HG02623 (cell line): Measurements from ENCODE around the gene RBM7.

Source experiments
- ATAC-seq: cut with Tn5 transposase; IDR thresholded peaks from one replicate; pipeline ENCODE4 v1.9.1; 2021; ENCODE audit warnings: moderate library complexity; ENCODE audit not compliant: unreplicated experiment

The RBM7 gene

DNA sequence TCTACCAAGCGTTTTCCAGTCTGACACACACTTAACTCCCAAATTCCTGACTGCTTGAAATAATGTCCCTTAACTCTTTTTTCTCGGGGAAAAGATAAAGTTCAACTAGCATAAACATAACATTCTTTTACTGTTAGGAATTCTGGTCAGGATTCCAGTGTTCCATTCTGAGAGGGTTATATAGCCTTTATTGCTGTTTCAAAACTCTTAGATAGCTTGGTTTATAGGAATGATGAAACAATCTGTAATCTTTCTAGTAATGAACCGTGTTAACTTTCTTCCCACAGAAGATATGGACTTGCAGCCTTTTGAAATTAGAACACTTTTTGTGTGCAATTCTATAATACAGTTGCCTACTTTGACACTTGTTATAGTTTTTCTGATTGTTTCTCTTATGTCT is 47.4 kb downstream of the RBM7 start:
- ATAC-seq = no peak

DNA sequence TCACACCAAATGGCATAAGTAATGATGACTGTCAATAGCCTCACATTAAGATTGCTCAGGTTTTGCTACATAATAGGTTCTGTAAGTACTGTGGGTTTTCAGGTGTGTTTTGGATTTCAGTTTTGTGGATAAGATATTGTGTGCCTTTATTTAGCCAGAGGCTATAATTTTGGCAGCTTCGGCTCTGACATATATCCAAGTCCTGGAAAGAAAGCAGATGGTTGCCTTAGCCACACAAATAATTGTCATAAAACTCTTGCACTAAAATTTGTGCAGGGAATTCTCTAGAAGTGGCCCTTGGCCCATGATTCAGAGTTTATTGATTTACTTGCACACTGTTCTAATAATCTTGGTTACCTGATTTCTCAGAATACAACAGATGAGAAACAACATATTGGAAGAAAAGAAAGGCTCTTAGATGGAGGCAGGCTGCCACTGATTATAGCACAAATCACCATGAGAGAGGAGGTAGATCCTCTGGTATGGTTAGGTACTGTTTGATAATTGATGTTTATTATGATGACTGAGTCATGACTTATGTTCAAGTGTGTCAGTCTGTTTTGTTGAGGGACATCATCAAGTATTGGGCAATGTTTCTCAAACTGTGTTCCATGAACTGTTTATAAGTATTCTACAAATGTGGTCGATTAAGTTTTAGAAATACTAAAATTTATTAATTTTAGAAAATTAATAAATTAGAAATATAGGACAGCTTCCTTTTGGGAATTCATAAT is 48.5 kb downstream of the RBM7 start:
- ATAC-seq = no peak

DNA sequence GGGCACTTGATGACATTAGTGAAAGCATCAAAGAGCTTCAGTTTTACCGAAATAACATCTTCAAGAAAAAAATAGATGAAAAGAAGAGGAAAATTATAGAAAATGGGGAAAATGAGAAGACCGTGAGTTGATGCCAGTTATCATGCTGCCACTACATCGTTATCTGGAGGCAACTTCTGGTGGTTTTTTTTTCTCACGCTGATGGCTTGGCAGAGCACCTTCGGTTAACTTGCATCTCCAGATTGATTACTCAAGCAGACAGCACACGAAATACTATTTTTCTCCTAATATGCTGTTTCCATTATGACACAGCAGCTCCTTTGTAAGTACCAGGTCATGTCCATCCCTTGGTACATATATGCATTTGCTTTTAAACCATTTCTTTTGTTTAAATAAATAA is 49.4 kb downstream of the RBM7 start:
- ATAC-seq = no peak

DNA sequence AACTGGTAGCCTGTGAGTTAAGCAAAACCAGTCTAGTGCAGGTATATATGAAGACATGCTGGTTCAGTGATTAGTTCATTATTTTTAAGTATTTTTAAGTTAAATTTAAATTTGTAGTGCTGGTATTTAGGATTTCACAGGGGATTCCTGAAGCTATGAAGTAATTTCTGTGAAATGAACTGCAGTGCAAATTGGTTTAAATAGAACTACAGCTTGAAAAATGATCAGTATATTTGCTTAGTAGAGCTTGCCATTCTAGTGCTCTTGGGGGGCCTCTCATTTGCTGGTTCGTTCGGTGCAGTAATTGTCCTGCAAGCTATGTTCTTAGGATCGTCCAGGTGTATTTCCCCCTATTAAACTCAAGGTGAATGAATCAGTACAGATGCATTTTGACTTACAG is 51.9 kb downstream of the RBM7 start:
- ATAC-seq = no peak
